H9 (cell line): ENCODE results near the gene TRIM54. TPM values are rescaled to one million over a fixed set of nuclear protein-coding genes. Genes with fewer than 3 reads are reported as not detected.
A peak's percentile ranks its signal among the peaks of the same experiment; 100 is the strongest.

Experiments
- DNase-seq: peaks from one replicate; pipeline ENCODE4 v3.0.0-alpha.2; 2017
- H2AFZ ChIP-seq: one replicate; pipeline ENCODE4 v1.6.1; 2013; ENCODE audit warnings: mild to moderate bottlenecking, low read length, control low read depth, moderate library complexity
- H2AK5ac ChIP-seq: 2 replicates; pipeline ENCODE4 v1.6.1; 2013; ENCODE audit warnings: low read length, control low read depth, mixed read lengths; ENCODE audit not compliant: insufficient read length
- H2BK120ac ChIP-seq: one replicate; pipeline ENCODE4 v1.6.1; 2013; ENCODE audit warnings: low read depth, mild to moderate bottlenecking, low read length, control low read depth, inconsistent platforms; ENCODE audit not compliant: poor library complexity, severe bottlenecking
- H2BK12ac ChIP-seq: 2 replicates; pipeline ENCODE4 v1.6.1; 2013; ENCODE audit warnings: low read length, control low read depth, mixed read lengths, low read depth; ENCODE audit not compliant: insufficient read length
- H2BK15ac ChIP-seq: 2 replicates; pipeline ENCODE4 v1.6.1; 2013; ENCODE audit warnings: low read depth, low read length, control low read depth
- H2BK20ac ChIP-seq: one replicate; pipeline ENCODE4 v1.6.1; 2013; ENCODE audit warnings: low read depth, mild to moderate bottlenecking, low read length, control low read depth, inconsistent platforms; ENCODE audit not compliant: poor library complexity, severe bottlenecking
- H2BK5ac ChIP-seq: 2 replicates; pipeline ENCODE4 v1.6.1; 2013; ENCODE audit warnings: low read length, control low read depth, mixed read lengths; ENCODE audit not compliant: insufficient read length
- H3K14ac ChIP-seq: 2 replicates; pipeline ENCODE4 v1.6.1; 2013; ENCODE audit warnings: low read length, control low read depth; ENCODE audit not compliant: insufficient read depth
- H3K18ac ChIP-seq: 2 replicates; pipeline ENCODE4 v1.6.1; 2013; ENCODE audit warnings: low read depth, mild to moderate bottlenecking, mixed read lengths, low read length, control low read depth; ENCODE audit not compliant: insufficient read length
- H3K23ac ChIP-seq: 2 replicates; pipeline ENCODE4 v1.6.1; 2013; ENCODE audit warnings: low read length, control low read depth, mixed read lengths, low read depth; ENCODE audit not compliant: insufficient read length
- H3K23me2 ChIP-seq: 2 replicates; pipeline ENCODE4 v1.6.1; 2013; ENCODE audit warnings: low read depth, mild to moderate bottlenecking, mixed read lengths, low read length, control low read depth; ENCODE audit not compliant: insufficient read length, poor library complexity, severe bottlenecking
- H3K27ac ChIP-seq: 2 replicates; pipeline ENCODE4 v1.5.1; 2013; ENCODE audit warnings: low read length, control low read depth, mixed read lengths, low read depth; ENCODE audit not compliant: insufficient read length
- H3K27me3 ChIP-seq: 2 replicates; pipeline ENCODE4 v1.6.1; 2013; ENCODE audit warnings: low read length, control low read depth, inconsistent platforms; ENCODE audit not compliant: insufficient read depth
- H3K4ac ChIP-seq: 2 replicates; pipeline ENCODE4 v1.6.1; 2013; ENCODE audit warnings: low read depth, mild to moderate bottlenecking, control low read depth, inconsistent platforms, low read length, moderate library complexity
- H3K4me1 ChIP-seq: 2 replicates; pipeline ENCODE4 v1.6.1; 2013; ENCODE audit warnings: low read length, control low read depth, inconsistent platforms; ENCODE audit not compliant: insufficient read depth
- H3K4me2 ChIP-seq: 2 replicates; pipeline ENCODE4 v1.6.1; 2013; ENCODE audit warnings: low read length, control low read depth, mixed read lengths; ENCODE audit not compliant: insufficient read length, insufficient read depth
- H3K56ac ChIP-seq: 2 replicates; pipeline ENCODE4 v1.6.1; 2013; ENCODE audit warnings: low read depth, mild to moderate bottlenecking, mixed read lengths, low read length, control low read depth; ENCODE audit not compliant: insufficient read length
- H3K79me1 ChIP-seq: 2 replicates; pipeline ENCODE4 v1.6.1; 2013; ENCODE audit warnings: low read depth, mild to moderate bottlenecking, moderate library complexity, low read length, control low read depth, inconsistent platforms; ENCODE audit not compliant: insufficient read depth, poor library complexity, severe bottlenecking
- H3K79me2 ChIP-seq: 2 replicates; pipeline ENCODE4 v1.6.1; 2013; ENCODE audit warnings: low read length, control low read depth, inconsistent platforms; ENCODE audit not compliant: insufficient read depth
- H3K9ac ChIP-seq: 2 replicates; pipeline ENCODE4 v1.6.1; 2013; ENCODE audit warnings: low read length, control low read depth, mixed read lengths; ENCODE audit not compliant: insufficient read length; ENCODE audit errors: extremely low read depth
- H3K9me3 ChIP-seq: one replicate; pipeline ENCODE4 v1.6.1; 2013; ENCODE audit warnings: low read depth, low read length, inconsistent platforms; ENCODE audit not compliant: control insufficient read depth
- H3T11ph ChIP-seq: one replicate; pipeline ENCODE4 v1.6.1; 2013; ENCODE audit warnings: mild to moderate bottlenecking, low read length, control low read depth, inconsistent platforms
- H4K20me1 ChIP-seq: one replicate; pipeline ENCODE4 v1.6.1; 2013; ENCODE audit not compliant: control insufficient read depth, insufficient read length, insufficient read depth
- H4K5ac ChIP-seq: 2 replicates; pipeline ENCODE4 v1.6.1; 2013; ENCODE audit warnings: low read depth, mild to moderate bottlenecking, mixed read lengths, low read length, control low read depth; ENCODE audit not compliant: insufficient read length
- H4K8ac ChIP-seq: replicated peaks from 2 replicates; pipeline ENCODE4 v1.6.1; 2013; ENCODE audit warnings: low read length, control low read depth, mixed read lengths, low read depth; ENCODE audit not compliant: insufficient read length
- H4K91ac ChIP-seq: 2 replicates; pipeline ENCODE4 v1.6.1; 2013; ENCODE audit warnings: low read depth, mild to moderate bottlenecking, moderate library complexity, mixed read lengths, low read length, control low read depth; ENCODE audit not compliant: insufficient read length
- H3K27ac Mint-ChIP-seq, 3 experiments: 2 replicates in 2 of 3; 3 replicates in 1 of 3; pipeline ENCODE4 v1.8.0; 2020 to 2021; ENCODE audit warnings: mixed read lengths in 3 of 3, mild to moderate bottlenecking in 1 of 3, moderate library complexity in 1 of 3
- H3K27me3 Mint-ChIP-seq: 2 replicates; pipeline ENCODE4 v1.8.0; 2021; ENCODE audit warnings: low read depth, mild to moderate bottlenecking, moderate library complexity, mixed read lengths
- H3K36me3 Mint-ChIP-seq, 3 experiments: 2 replicates in 2 of 3; 3 replicates in 1 of 3; pipeline ENCODE4 v1.8.0; 2020 to 2021; ENCODE audit warnings: low read depth in 3 of 3, mixed read lengths in 3 of 3; ENCODE audit not compliant: insufficient read depth in 1 of 3
- H3K4me1 Mint-ChIP-seq, 2 experiments: 2 replicates each; pipeline ENCODE4 v1.8.0; 2020; ENCODE audit warnings: mixed read lengths in 2 of 2
- H3K4me3 Mint-ChIP-seq, 2 experiments: 2 replicates in 1 of 2; 3 replicates in 1 of 2; pipeline ENCODE4 v1.8.0; 2020 to 2021; ENCODE audit warnings: mild to moderate bottlenecking in 2 of 2, mixed read lengths in 2 of 2, moderate library complexity in 1 of 2
- H3K9me3 Mint-ChIP-seq, 2 experiments: 2 replicates in 1 of 2; 3 replicates in 1 of 2; pipeline ENCODE4 v1.8.0; 2020; ENCODE audit warnings: mild to moderate bottlenecking in 2 of 2, mixed read lengths in 2 of 2, moderate library complexity in 1 of 2
- CTCF ChIP-seq: fragments of 200-600 bp; sonication (generic); conservative IDR thresholded peaks from 3 replicates; pipeline ENCODE4 v1.8.0; 2021; ENCODE audit warnings: antibody characterized with exemption, mild to moderate bottlenecking
- WGBS: extraction: QIAGEN DNeasy Blood & Tissue Kit; methylation state at CpG from one replicate; pipeline ENCODE4 v1.1.7; 2013; ENCODE audit warnings: missing lambda C conversion rate, low lambda C conversion rate, mixed read lengths; ENCODE audit not compliant: insufficient read length; ENCODE audit errors: extremely low coverage; 5-methylcytosine and 5-hydroxymethylcytosine counted together
- total RNA-seq: library from RNA; stranded (reverse); gene quantifications from 2 replicates; pipeline ENCODE4 v1.2.1, GENCODE V29; 2021

Gene TRIM54
- total RNA-seq, 1 experiment from 2014 or later, result 5.0 TPM

GRCh38 chr2:27245626-27246025 is 36.6 kb upstream of the TRIM54 start:
- Histone ChIP-seq H3K23me2 (no peaks in the 10 kb centered on the region), H3K4me2 (no peak overlapping the region), H2AFZ (no peak overlapping the region), H2BK5ac (no peak overlapping the region), H4K91ac (no peak overlapping the region), H2AK5ac (no peak overlapping the region), H3K79me1 (no peaks in the 10 kb centered on the region), H2BK15ac (no peak overlapping the region), H3K18ac (no peak overlapping the region), H2BK20ac (no peak overlapping the region), H4K20me1 (no peaks in the 10 kb centered on the region), H3K56ac (no peak overlapping the region), H2BK12ac (no peak overlapping the region), H3K14ac (no peak overlapping the region), H4K5ac (no peak overlapping the region), H3T11ph (no peak overlapping the region), H3K27me3 (no peaks in the 10 kb centered on the region), H4K8ac (no peak overlapping the region), H3K4me1 (no peaks in the 10 kb centered on the region), H3K4ac (no peak overlapping the region), H3K27ac (no peak overlapping the region), H3K9me3 (no peaks in the 10 kb centered on the region), H3K9ac (no peak overlapping the region), H3K79me2 (no peaks in the 10 kb centered on the region), H3K23ac (no peak overlapping the region), H2BK120ac (no peak overlapping the region)
- peak overlapping the region in 1 of 3 experiments; percentile 61; a peak in 1 of 7 replicates for H3K27ac Mint-ChIP-seq
- no CpG with 5 or more reads among the region's 4 CpGs for WGBS
- no peaks in the 10 kb centered on the region for H3K9me3 Mint-ChIP-seq
- peaks cover 17% of the 10 kb centered on the region for H3K27me3 Mint-ChIP-seq
- TF ChIP-seq CTCF, result no peak
- peaks cover 22 to 46% (median 38%) of the 10 kb centered on the region in 3 experiments for H3K36me3 Mint-ChIP-seq
- no peak for DNase-seq
- H3K4me1 Mint-ChIP-seq, result peaks cover 3% of the 10 kb centered on the region in 2 experiments
- H3K4me3 Mint-ChIP-seq, result no peak overlapping the region
